Rectal smooth muscle tissue (tissue), 1 donor: ENCODE data around the gene ZHX3.

Experiments used
- H3K27ac ChIP-seq: one replicate; pipeline ENCODE4 v1.7.0; 2013; ENCODE audit warnings: low read depth, low read length, inconsistent platforms
- H3K27me3 ChIP-seq: one replicate; pipeline ENCODE4 v1.7.0; 2013; ENCODE audit warnings: low read length; ENCODE audit not compliant: control insufficient read depth, insufficient read depth
- H3K36me3 ChIP-seq: one replicate; pipeline ENCODE4 v1.7.0; 2013; ENCODE audit warnings: low read length; ENCODE audit not compliant: control insufficient read depth, insufficient read depth
- H3K4me1 ChIP-seq: one replicate; pipeline ENCODE4 v1.7.0; 2013; ENCODE audit warnings: low read length; ENCODE audit not compliant: control insufficient read depth, insufficient read depth
- H3K4me3 ChIP-seq: one replicate; pipeline ENCODE4 v1.7.0; 2013; ENCODE audit warnings: low read length
- H3K9ac ChIP-seq: one replicate; pipeline ENCODE4 v1.7.0; 2013; ENCODE audit warnings: low read length

Gene ZHX3

DNA sequence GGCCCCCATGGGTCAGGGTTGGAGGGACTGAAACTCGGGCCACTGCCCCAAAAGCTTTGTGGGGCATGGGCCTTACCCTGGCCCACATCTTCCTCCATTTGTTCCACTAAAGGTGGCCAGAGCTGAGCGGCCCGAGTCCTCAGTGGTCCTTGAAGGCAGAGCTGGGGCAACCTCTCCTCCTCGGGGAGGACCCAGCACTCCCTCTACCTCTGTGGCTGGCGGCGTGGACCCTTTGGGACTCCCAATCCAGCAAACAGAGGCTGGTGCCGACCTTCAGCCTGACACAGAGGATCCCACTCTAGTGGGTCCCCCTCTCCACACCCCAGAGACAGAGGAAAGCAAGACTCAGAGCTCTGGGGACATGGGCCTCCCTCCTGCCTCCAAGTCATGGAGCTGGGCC is 32.4 kb upstream of the ZHX3 start:
- H3K27me3 ChIP-seq, result no peaks in the 10 kb centered on the region
- H3K9ac ChIP-seq, result no peak overlapping the region
- peaks cover 3% of the 10 kb centered on the region for H3K36me3 ChIP-seq
- H3K27ac ChIP-seq, result no peak overlapping the region
- no peak overlapping the region for H3K4me3 ChIP-seq
- no peaks in the 10 kb centered on the region for H3K4me1 ChIP-seq

DNA sequence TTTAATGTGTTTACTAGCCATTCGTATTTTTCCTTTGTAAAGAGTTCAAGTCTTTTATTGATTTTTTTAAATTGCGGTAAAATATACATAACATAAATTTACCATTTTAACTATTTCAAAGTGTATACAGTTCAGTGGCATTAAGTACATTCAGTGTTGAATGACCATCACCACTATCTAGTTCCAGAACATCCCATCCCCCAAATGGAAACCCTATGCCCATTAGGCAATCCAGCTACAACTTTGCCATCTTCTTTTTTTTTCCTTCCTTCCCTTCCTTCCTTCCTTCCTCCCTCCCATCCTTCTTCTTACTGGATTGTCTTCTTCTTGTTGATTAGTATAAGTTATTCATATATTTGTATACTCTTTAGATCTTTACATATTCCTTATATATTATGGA is 31.7 kb upstream of the ZHX3 start:
- Histone ChIP-seq H3K4me3 (no peak overlapping the region), H3K36me3 (peaks cover 3% of the 10 kb centered on the region), H3K27ac (no peak overlapping the region), H3K4me1 (no peaks in the 10 kb centered on the region), H3K27me3 (no peaks in the 10 kb centered on the region), H3K9ac (no peak overlapping the region)

GRCh38 chr20:41348430-41349172 is 31.1 kb upstream of the ZHX3 start:
- H3K4me1 ChIP-seq, result no peaks in the 10 kb centered on the region
- no peak overlapping the region for H3K27ac ChIP-seq
- H3K4me3 ChIP-seq, result no peak overlapping the region
- H3K9ac ChIP-seq, result no peak overlapping the region
- no peaks in the 10 kb centered on the region for H3K27me3 ChIP-seq
- H3K36me3 ChIP-seq, result peaks cover 3% of the 10 kb centered on the region

- no peaks in the 10 kb centered on the region for H3K27me3 ChIP-seq
- peaks cover 3% of the 10 kb centered on the region for H3K36me3 ChIP-seq
- no peak overlapping the region for H3K9ac ChIP-seq
- no peak overlapping the region for H3K27ac ChIP-seq
- H3K4me3 ChIP-seq, result no peak overlapping the region
- H3K4me1 ChIP-seq, result no peaks in the 10 kb centered on the region
Observed at GRCh38 chr20:41347523-41348429, 30.2 kb upstream of the ZHX3 start.

- H3K36me3 ChIP-seq, result peaks cover 3% of the 10 kb centered on the region
- H3K4me1 ChIP-seq, result no peaks in the 10 kb centered on the region
- H3K9ac ChIP-seq, result no peak overlapping the region
- H3K27me3 ChIP-seq, result no peaks in the 10 kb centered on the region
- H3K4me3 ChIP-seq, result no peak overlapping the region
- H3K27ac ChIP-seq, result no peak overlapping the region
Observed at GRCh38 chr20:41345729-41346067, 28.2 kb upstream of the ZHX3 start.

GRCh38 chr20:41344938-41345728 is 27.6 kb upstream of the ZHX3 start:
- Histone ChIP-seq H3K36me3 (peaks cover 3% of the 10 kb centered on the region), H3K27ac (no peak overlapping the region), H3K27me3 (no peaks in the 10 kb centered on the region), H3K4me1 (no peaks in the 10 kb centered on the region), H3K4me3 (no peak overlapping the region), H3K9ac (no peak overlapping the region)

DNA sequence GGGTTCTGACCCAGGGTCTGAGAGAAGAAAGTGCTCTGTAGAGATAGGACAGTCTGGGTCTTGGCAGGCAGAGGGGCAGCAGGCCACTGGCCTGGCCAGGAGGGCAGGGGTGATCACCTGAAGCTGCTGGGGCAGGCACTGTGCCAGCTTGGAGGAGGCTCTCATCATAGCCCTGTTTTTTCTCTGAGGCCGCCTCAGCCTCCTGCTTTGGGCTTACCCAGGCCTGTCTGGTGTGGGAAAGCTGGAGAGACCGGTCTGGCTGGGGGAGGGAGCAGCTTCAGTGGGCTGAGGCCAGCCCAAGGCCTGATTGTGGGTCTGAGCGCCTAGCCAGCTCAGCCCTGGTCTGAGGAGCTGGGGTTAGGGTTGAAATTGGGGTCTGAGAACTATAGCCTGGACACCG is 26.9 kb upstream of the ZHX3 start:
- H3K4me3 ChIP-seq, result no peak overlapping the region
- H3K27ac ChIP-seq, result no peak overlapping the region
- H3K9ac ChIP-seq, result no peak overlapping the region
- peaks cover 3% of the 10 kb centered on the region for H3K36me3 ChIP-seq
- H3K27me3 ChIP-seq, result no peaks in the 10 kb centered on the region
- H3K4me1 ChIP-seq, result no peaks in the 10 kb centered on the region

DNA sequence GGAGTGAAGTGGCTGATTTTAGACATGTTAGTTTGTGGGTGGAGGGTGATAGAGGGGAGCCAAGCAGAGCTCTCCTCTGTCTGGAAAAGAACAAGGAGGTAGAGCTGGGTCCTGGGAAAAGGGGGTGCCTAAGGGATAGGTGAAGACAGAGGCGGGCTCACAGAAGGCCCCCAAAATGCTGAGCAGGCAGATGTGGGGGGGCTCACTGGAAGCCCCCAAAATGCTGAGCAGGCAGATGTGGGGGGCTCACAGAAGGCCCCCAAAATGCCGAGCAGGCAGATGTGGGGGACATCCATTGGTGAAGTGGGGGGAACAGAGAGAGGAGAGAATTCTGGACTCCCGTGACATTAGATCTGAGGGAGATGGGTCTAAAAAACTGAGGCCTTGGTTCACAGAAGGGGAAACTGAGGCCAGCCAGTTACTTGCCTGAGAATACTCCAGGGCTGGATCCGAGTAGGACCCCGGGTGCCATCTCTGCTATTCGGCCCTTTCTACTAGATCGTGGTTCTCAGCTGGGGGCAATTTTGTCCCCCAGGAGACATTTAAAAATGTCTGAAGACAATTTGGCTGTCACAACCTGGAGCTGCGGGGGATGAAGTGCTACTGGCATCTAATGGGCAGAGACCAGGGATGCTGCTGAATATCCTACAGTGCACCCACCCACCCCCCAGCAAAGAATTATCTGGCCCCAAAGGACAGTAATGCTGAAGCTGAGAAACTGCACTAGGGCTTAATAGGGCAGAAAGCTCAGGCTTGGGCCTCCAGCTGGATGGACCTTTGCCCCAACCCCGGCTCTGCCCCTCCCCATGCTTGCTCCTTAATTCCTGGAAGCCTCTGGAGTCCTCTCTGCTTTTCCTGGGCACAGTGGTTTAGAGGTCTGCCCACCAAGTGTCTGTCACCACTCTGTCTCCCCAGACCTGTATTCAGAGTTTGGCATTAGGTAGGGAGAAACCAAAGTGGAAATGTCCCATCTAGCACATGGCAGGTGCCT is 25.2 kb upstream of the ZHX3 start:
- H3K27ac ChIP-seq, result no peak overlapping the region

DNA sequence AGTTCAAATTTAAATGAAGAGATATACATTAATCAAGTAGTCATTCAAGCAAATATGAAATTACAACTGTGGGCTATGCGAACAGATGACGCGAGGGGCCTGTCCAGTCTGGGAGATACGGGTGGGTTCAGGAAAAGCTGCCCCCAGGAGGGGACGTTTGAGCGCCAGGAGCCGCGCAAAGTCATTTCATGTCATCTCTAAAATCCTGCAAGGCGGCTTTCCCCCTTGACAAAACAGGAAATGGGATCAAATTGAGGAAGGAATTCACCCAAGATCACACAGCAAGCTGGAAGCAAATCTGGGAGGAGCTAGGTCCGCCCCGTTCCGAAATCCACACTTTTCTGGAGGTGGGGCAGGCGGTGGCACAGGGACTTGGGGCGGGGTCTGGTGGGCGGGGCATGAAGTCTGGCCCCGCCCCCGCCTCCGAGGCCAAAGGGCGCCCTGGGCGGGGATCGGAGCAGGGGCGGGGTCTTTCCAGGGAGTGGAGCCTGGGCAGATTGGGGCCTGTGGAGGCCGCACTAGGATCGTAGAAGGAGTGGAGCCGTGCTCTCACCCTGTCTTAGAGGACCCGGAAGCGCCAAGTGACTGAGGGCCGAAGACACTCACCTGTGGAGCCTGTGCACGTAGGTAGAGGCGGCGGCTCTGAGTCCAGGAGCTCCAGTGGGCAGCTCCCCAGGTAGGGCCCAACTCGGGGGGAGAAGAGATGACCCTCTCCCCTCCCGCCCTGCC is 23.0 kb upstream of the ZHX3 start, which contains the start of gene LPIN3:
Gene LPIN3 (plus strand): TSS at position 495 of the 729 bp plus-strand sequence. CDS start 4,983 bp downstream, outside the sequence.
- peak within 1 kb of the TSS; percentile 69 for H3K4me3 ChIP-seq
- H3K27ac ChIP-seq, result peak within 1 kb of the TSS; percentile 65
- H3K9ac ChIP-seq, result peak within 1 kb of the TSS; percentile 45

More for the DNA sequence above, 25.2 kb upstream of the ZHX3 start:
- peaks cover 3% of the 10 kb centered on the region for H3K36me3 ChIP-seq
- H3K4me1 ChIP-seq, result no peaks in the 10 kb centered on the region
- no peak overlapping the region for H3K4me3 ChIP-seq
- no peaks in the 10 kb centered on the region for H3K27me3 ChIP-seq
- H3K9ac ChIP-seq, result no peak overlapping the region

DNA sequence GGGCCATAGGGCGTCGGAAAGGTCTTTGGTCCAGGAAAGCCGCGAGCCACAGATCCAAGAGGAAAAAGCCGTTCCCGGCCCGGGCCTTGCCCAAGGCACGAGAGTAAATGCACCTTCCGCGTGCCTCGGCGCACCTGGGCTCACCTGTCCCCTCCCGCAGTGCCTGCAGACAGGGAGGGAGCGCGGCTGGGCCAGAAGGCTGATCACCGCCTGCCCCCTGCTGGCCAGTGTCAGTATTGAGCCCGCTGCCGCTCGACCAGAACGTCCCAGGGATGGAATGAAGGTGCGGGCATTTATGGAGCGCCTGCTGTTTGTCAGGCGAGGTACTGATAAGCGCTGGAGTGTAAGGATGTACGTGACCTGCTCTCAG is 22.4 kb upstream of the ZHX3 start:
- H3K36me3 ChIP-seq, result no peaks in the 10 kb centered on the region
- peak overlapping the region; percentile 65 for H3K27ac ChIP-seq
- H3K4me3 ChIP-seq, result peak overlapping the region; percentile 69
- no peaks in the 10 kb centered on the region for H3K4me1 ChIP-seq
- H3K9ac ChIP-seq, result peak overlapping the region; percentile 45
- no peaks in the 10 kb centered on the region for H3K27me3 ChIP-seq

More for the DNA sequence above, 23.0 kb upstream of the ZHX3 start, which contains the start of gene LPIN3:
- Histone ChIP-seq H3K27me3 (no peaks in the 10 kb centered on the region), H3K36me3 (no peaks in the 10 kb centered on the region), H3K4me1 (no peaks in the 10 kb centered on the region)
